HG03575 (cell line): ENCODE measurements around the gene GRB10.
"Not testable (repeated sequence)": the region's sequence is repeated elsewhere in the genome, so short reads cannot be mapped to it uniquely, and the experiment has no call there.

ENCODE experiments used
- ATAC-seq: cut with Tn5 transposase; IDR thresholded peaks from one replicate; pipeline ENCODE4 v1.9.1; 2021; ENCODE audit not compliant: unreplicated experiment, insufficient number of reproducible peaks, low FRiP score; ENCODE audit errors: extremely low read depth

Gene GRB10

GRCh38 chr7:50588937-50589336 is 193.8 kb downstream of the GRB10 start:
- no peak for ATAC-seq

GRCh38 chr7:50587737-50588136 is 195.0 kb downstream of the GRB10 start:
- ATAC-seq, result no peak

GRCh38 chr7:50584793-50585408 is 197.8 kb downstream of the GRB10 start:
- ATAC-seq, result no peak

GRCh38 chr7:50584386-50584785 is 198.3 kb downstream of the GRB10 start:
- ATAC-seq, result no peak

GRCh38 chr7:50583295-50583694 is 199.4 kb downstream of the GRB10 start:
- ATAC-seq, result not testable (repeated sequence)

GRCh38 chr7:50582271-50582670 is 200.4 kb downstream of the GRB10 start:
- not testable (repeated sequence) for ATAC-seq

- ATAC-seq, result not testable (repeated sequence)
These were observed 202.0 kb downstream of the GRB10 start for GRCh38 chr7:50580666-50581065.

GRCh38 chr7:50580057-50580456 is 202.6 kb downstream of the GRB10 start:
- ATAC-seq, result no peak

- not testable (repeated sequence) for ATAC-seq
These were observed 204.6 kb downstream of the GRB10 start for GRCh38 chr7:50578105-50578504.

GRCh38 chr7:50577569-50577968 is 205.1 kb downstream of the GRB10 start:
- ATAC-seq, result no peak

- ATAC-seq, result not testable (repeated sequence)
These were observed 206.3 kb downstream of the GRB10 start for GRCh38 chr7:50576388-50576787.

GRCh38 chr7:50567715-50568261 is 214.9 kb downstream of the GRB10 start:
- ATAC-seq, result no peak

- no peak for ATAC-seq
These were observed 216.7 kb downstream of the GRB10 start for GRCh38 chr7:50565977-50566376.

GRCh38 chr7:50565559-50565916 is 217.2 kb downstream of the GRB10 start:
- ATAC-seq, result no peak

- ATAC-seq, result no peak
These were observed 217.8 kb downstream of the GRB10 start, which contains the start of gene DDC for GRCh38 chr7:50564640-50565558. DDC (minus strand) TSS chr7:50565405; CDS start chr7:50544085, 21,320 bp downstream.

- no peak for ATAC-seq
These were observed 218.5 kb downstream of the GRB10 start for GRCh38 chr7:50564171-50564570.

GRCh38 chr7:50562136-50562535 is 220.6 kb downstream of the GRB10 start:
- ATAC-seq, result no peak

GRCh38 chr7:50560865-50561351 is 221.8 kb downstream of the GRB10 start:
- ATAC-seq, result no peak

GRCh38 chr7:50559881-50560280 is 222.8 kb downstream of the GRB10 start:
- ATAC-seq, result no peak
